ENCODE data around the gene PKP4. TPM values are rescaled to one million over a fixed set of nuclear protein-coding genes. Genes with fewer than 3 reads are reported as not detected.

PKP4 gene
- total RNA-seq, 2 experiments from 2014 or later, result 33.7 to 38.7 TPM

DNA sequence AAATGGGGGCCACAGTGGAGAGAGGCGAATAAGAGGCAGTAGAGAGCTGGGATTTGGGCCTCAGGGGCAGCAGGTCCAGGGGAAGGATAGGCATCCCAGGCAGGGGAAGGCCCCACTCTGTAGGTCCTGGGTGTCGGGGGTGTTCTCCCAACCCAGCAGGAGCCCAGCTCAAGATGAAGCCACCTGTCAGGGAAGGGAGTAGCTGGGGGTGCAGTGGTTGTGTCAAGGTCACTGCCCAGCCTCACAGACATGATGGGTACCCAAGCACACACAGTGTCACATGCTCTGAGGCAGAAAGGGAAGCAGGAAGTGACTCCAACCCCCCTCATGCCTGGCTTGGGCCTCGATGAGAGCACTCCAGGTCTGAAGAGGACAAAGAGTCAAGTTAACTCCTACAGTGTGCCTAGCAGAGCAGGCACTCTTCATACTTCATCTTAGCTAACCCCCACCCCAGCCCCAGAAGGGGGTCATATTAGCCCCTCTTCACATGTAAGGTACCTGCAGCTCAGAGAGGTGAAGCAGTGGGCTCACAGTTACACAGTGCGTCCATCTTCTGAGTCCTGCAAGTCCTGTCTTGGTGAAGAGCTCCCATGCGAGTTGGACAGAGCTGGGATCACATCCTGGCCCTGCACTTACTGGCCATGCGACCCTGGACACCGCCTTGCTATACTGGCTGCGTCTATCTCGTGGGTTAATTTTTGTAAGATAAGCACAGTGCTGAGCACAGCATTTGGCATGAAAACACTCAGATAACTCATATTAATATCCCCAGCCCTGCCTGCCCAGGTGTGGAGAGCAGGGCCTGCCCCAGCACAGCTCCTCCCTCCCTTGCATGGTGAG, 265.7 kb downstream of the PKP4 start:
- TF ChIP-seq CTCF (IDR thresholded peaks at IDR 0.05), result no peak
- Mint-ChIP-seq H3K27me3 (no peaks in the 10 kb centered on the region), H3K27ac (no peak overlapping the region), H3K36me3 (ENCODE audit: low read depth) (no peaks in the 10 kb centered on the region), H3K4me1 (ENCODE audit: low read depth) (no peaks in the 10 kb centered on the region), H3K9me3 (no peaks in the 10 kb centered on the region), H3K4me3 (no peak overlapping the region)
- ATAC-seq, result no peak
- intact Hi-C loops (cut with micrococcal nuclease), result no loop called here
- CTCF ChIA-PET, result interaction anchor here (1.1 kb wide), 1 partner anchor 32 kb away, joined by 3 read pairs; no protein-coding TSS in a partner anchor
- no peak for DNase-seq
- POLR2A ChIA-PET, result no interaction called here

DNA sequence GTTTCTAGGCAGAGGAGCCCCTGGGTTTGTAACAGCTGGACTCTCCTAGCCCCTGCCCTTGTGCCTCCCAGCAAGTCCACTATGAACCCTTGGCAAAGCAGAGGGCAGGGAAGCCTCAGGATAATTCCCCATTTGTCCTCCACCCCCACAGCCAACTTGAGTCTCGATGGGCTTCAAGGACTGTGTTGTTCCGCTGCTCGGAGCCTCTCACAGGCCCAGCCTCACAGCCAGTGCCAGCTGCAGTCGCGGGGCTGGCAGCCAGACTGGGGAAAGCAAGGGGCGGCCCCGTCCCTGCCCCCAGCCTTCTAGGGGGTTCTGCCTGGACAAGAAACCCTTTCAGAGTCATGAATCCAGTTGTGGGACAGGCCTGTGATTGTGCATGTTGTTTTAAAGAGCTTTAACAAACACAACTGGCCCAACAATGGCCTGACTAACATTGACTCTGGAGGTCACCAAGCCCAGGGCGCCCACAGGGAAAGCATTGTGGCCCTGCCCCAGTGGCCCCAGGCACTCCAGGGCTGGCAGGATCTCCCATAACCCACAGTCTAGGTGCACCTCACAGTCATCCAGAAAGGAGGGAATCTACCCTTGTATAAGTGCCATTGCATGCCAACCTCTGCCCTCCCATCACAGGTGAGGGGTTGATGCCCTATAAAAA, 266.6 kb downstream of the PKP4 start:
- no peak for ATAC-seq
- Mint-ChIP-seq H3K36me3 (ENCODE audit: low read depth) (no peaks in the 10 kb centered on the region), H3K27me3 (no peaks in the 10 kb centered on the region), H3K4me1 (ENCODE audit: low read depth) (no peaks in the 10 kb centered on the region), H3K4me3 (no peak overlapping the region), H3K27ac (no peak overlapping the region), H3K9me3 (no peaks in the 10 kb centered on the region)
- CTCF ChIA-PET, result interaction anchor here (1.1 to 1.5 kb wide), 2 partner anchors 22 to 31 kb away, joined by 3 read pairs; no protein-coding TSS in a partner anchor
- intact Hi-C loops (cut with micrococcal nuclease), result no loop called here
- POLR2A ChIA-PET, result no interaction called here
- TF ChIP-seq CTCF (IDR thresholded peaks at IDR 0.05), result no peak
- no peak for DNase-seq

GRCh38 chr2:158723921-158724802, 267.4 kb downstream of the PKP4 start:
- ChIA-PET CTCF (interaction anchor here (0.9 to 2.4 kb wide), 5 partner anchors 9 to 700 kb away, joined by 3 to 7 read pairs (median 3); no protein-coding TSS in a partner anchor), POLR2A (no interaction called here)
- Mint-ChIP-seq H3K27me3 (no peaks in the 10 kb centered on the region), H3K27ac (no peak overlapping the region), H3K36me3 (ENCODE audit: low read depth) (no peaks in the 10 kb centered on the region), H3K9me3 (no peaks in the 10 kb centered on the region), H3K4me3 (no peak overlapping the region), H3K4me1 (ENCODE audit: low read depth) (no peaks in the 10 kb centered on the region)
- intact Hi-C loops (cut with micrococcal nuclease), result no loop called here
- ATAC-seq (no peak), DNase-seq (no peak)
- no peak for TF ChIP-seq CTCF (IDR thresholded peaks at IDR 0.05)

GRCh38 chr2:158724803-158725381, 268.1 kb downstream of the PKP4 start:
- Mint-ChIP-seq H3K4me3 (no peak overlapping the region), H3K4me1 (ENCODE audit: low read depth) (no peaks in the 10 kb centered on the region), H3K9me3 (no peaks in the 10 kb centered on the region), H3K36me3 (ENCODE audit: low read depth) (no peaks in the 10 kb centered on the region), H3K27ac (no peak overlapping the region), H3K27me3 (no peaks in the 10 kb centered on the region)
- ATAC-seq (no peak), DNase-seq (no peak)
- CTCF ChIA-PET, result interaction anchor here (0.9 to 2.4 kb wide), 5 partner anchors 8 to 700 kb away, joined by 3 to 7 read pairs (median 3); no protein-coding TSS in a partner anchor
- TF ChIP-seq CTCF (IDR thresholded peaks at IDR 0.05), result no peak
- intact Hi-C loops (cut with micrococcal nuclease), result no loop called here
- POLR2A ChIA-PET, result no interaction called here

All from activated CD8-positive, alpha-beta T cell treated with anti-CD3 and anti-CD28 coated beads for 36 hours (primary cell).